Panc1 (cell line): Measurements from ENCODE around the gene RAB7A. TPM values are rescaled to one million over a fixed set of nuclear protein-coding genes. Genes with fewer than 3 reads are reported as not detected.
A peak's percentile ranks its signal among the peaks of the same experiment; 100 is the strongest.

Experiments
- ATAC-seq: fragments of 200-7000 bp; cut with Tn5 transposase; 2 replicates; pipeline ENCODE4 v1.9.1; 2020; ENCODE audit warnings: mild to moderate bottlenecking, moderate library complexity
- BruUV-seq: library from RNA; stranded (reverse); fragments of 400-500 nt; replicated peaks from 2 replicates; lab custom pipeline; 2021; lab: Mats Ljungman, UMichigan
- CTCF ChIA-PET: fragments of 300-600 bp; sonication (Branson Sonifier 250); formaldehyde crosslinking; loops from one replicate; lab custom pipeline; 2022; ENCODE audit warnings: antibody characterized with exemption; lab: Charles Lee
- POLR2A ChIA-PET: fragments of 300-600 bp; sonication (Branson Sonifier 250); formaldehyde crosslinking; loops from one replicate; lab custom pipeline; 2022; ENCODE audit warnings: antibody characterized with exemption; lab: Charles Lee
- DNase-seq: peaks from one replicate; pipeline ENCODE4 v3.0.0-alpha.2; 2010; ENCODE audit warnings: low read depth, low spot score
- H3K27ac ChIP-seq: 2 replicates; pipeline ENCODE4 v1.5.1; 2011; ENCODE audit warnings: mild to moderate bottlenecking, low read length, inconsistent platforms
- H3K27me3 ChIP-seq: fragments of 200-500 bp; sonication (Bioruptor generic); 2 replicates; pipeline ENCODE4 v1.6.0; 2014; ENCODE audit warnings: low read length, inconsistent platforms; ENCODE audit not compliant: control insufficient read depth, insufficient read depth
- H3K36me3 ChIP-seq: fragments of 200-500 bp; sonication (Bioruptor generic); 2 replicates; pipeline ENCODE4 v1.5.1; 2014; ENCODE audit warnings: inconsistent platforms, mild to moderate bottlenecking, low read length, moderate library complexity; ENCODE audit not compliant: control insufficient read depth, insufficient read depth
- H3K4me1 ChIP-seq: 2 replicates; pipeline ENCODE4 v1.5.1; 2011; ENCODE audit warnings: inconsistent platforms, mild to moderate bottlenecking, low read length, moderate library complexity; ENCODE audit not compliant: control insufficient read depth, insufficient read depth
- H3K4me3 ChIP-seq, 2 experiments: 2 replicates each; pipeline ENCODE4 v1.5.1; 2011 to 2012; ENCODE audit warnings: low read depth in 2 of 2, low read length in 2 of 2, mild to moderate bottlenecking in 2 of 2, inconsistent platforms in 1 of 2, moderate library complexity in 1 of 2
- H3K9me3 ChIP-seq: fragments of 200-500 bp; sonication (Bioruptor generic); 2 replicates; pipeline ENCODE4 v1.5.1; 2014; ENCODE audit warnings: low read depth, mild to moderate bottlenecking, inconsistent platforms, low read length, moderate library complexity; ENCODE audit not compliant: control insufficient read depth, insufficient read depth
- CTCF ChIP-seq: fragments of 450-650 bp; IDR thresholded peaks from 2 replicates; pipeline ENCODE4 v1.5.1; 2017; ENCODE audit warnings: mild to moderate bottlenecking
- POLR2AphosphoS5 ChIP-seq: IDR thresholded peaks from 2 replicates; pipeline ENCODE4 v1.6.1; 2012; ENCODE audit warnings: mild to moderate bottlenecking, low read depth, low read length, moderate library complexity
- SIN3A ChIP-seq: IDR thresholded peaks from 2 replicates; pipeline ENCODE4 v1.6.1; 2012; ENCODE audit warnings: low read depth, mild to moderate bottlenecking, low read length, moderate library complexity, borderline replicate concordance; ENCODE audit not compliant: insufficient read depth
- TCF7L2 ChIP-seq: IDR thresholded peaks from 2 replicates; pipeline ENCODE4 v1.6.1; 2011; ENCODE audit warnings: mild to moderate bottlenecking, low read depth, low read length, inconsistent platforms
- in situ Hi-C: cut with HindIII; loops from 2 replicates; pipeline ENCODE4 v1.10.0; 2016; ENCODE audit warnings: low sequenced_read_pairs, low pct_unique_long_range_greater_than_20kb
- intact Hi-C: fragments of 100-400 bp; cut with micrococcal nuclease; formaldehyde crosslinking; loops from one replicate; pipeline ENCODE4 v1.10.0; 2022; ENCODE audit not compliant: unreplicated experiment
- total RNA-seq: library from RNA; stranded (reverse); gene quantifications from one replicate; pipeline ENCODE4 v1.2.1, GENCODE V29; 2021; ENCODE audit not compliant: unreplicated experiment
- TF ChIP-seq, protein P1 (sequence below), 2 experiments: IDR thresholded peaks; 2 replicates each; pipeline ENCODE4 v1.6.1; 2011 to 2012; ENCODE audit warnings: low read depth in 2 of 2, control low read depth in 1 of 2, low read length in 1 of 2, mild to moderate bottlenecking in 1 of 2, moderate library complexity in 1 of 2; ENCODE audit not compliant: insufficient read depth in 1 of 2

RAB7A gene
- total RNA-seq, 1 experiment from 2014 or later = 386 TPM

- Histone ChIP-seq H3K27me3 (no peaks in the 10 kb centered on the region), H3K9me3 (no peaks in the 10 kb centered on the region), H3K27ac (no peak overlapping the region), H3K4me3 (no peak overlapping the region), H3K4me1 (no peaks in the 10 kb centered on the region), H3K36me3 (no peaks in the 10 kb centered on the region)
- ATAC-seq = peak; percentile 41
- TF ChIP-seq POLR2AphosphoS5 = no peak
- TF ChIP-seq SIN3A = no peak
- TF ChIP-seq CTCF = no peak
- TF ChIP-seq, protein P1, sequence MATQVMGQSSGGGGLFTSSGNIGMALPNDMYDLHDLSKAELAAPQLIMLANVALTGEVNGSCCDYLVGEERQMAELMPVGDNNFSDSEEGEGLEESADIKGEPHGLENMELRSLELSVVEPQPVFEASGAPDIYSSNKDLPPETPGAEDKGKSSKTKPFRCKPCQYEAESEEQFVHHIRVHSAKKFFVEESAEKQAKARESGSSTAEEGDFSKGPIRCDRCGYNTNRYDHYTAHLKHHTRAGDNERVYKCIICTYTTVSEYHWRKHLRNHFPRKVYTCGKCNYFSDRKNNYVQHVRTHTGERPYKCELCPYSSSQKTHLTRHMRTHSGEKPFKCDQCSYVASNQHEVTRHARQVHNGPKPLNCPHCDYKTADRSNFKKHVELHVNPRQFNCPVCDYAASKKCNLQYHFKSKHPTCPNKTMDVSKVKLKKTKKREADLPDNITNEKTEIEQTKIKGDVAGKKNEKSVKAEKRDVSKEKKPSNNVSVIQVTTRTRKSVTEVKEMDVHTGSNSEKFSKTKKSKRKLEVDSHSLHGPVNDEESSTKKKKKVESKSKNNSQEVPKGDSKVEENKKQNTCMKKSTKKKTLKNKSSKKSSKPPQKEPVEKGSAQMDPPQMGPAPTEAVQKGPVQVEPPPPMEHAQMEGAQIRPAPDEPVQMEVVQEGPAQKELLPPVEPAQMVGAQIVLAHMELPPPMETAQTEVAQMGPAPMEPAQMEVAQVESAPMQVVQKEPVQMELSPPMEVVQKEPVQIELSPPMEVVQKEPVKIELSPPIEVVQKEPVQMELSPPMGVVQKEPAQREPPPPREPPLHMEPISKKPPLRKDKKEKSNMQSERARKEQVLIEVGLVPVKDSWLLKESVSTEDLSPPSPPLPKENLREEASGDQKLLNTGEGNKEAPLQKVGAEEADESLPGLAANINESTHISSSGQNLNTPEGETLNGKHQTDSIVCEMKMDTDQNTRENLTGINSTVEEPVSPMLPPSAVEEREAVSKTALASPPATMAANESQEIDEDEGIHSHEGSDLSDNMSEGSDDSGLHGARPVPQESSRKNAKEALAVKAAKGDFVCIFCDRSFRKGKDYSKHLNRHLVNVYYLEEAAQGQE (IDR thresholded peaks at IDR 0.05; ENCODE audit: insufficient read depth in 1 of 2, low read depth in 2 of 2, low read length in 1 of 2) = no peak
- no peak for TF ChIP-seq TCF7L2
- POLR2A ChIA-PET = no interaction called here
- no peak for DNase-seq
- intact Hi-C loops (no loop called here), in situ Hi-C loops (no loop called here)
- CTCF ChIA-PET = no interaction called here
- no TSS peak for BruUV-seq
Measured at GRCh38 chr3:128823631-128824030, 97.6 kb downstream of the RAB7A start.

- Histone ChIP-seq H3K4me1 (no peaks in the 10 kb centered on the region), H3K27me3 (no peaks in the 10 kb centered on the region), H3K9me3 (no peaks in the 10 kb centered on the region), H3K4me3 (no peak overlapping the region), H3K36me3 (no peaks in the 10 kb centered on the region), H3K27ac (no peak overlapping the region)
- ChIA-PET POLR2A (no interaction called here), CTCF (no interaction called here)
- no TSS peak for BruUV-seq
- intact Hi-C loops (no loop called here), in situ Hi-C loops (no loop called here)
- DNase-seq (no peak), ATAC-seq (peak; percentile 51)
- TF ChIP-seq POLR2AphosphoS5 (0 out of 2 replicates have a peak, but pooled peaks have one; percentile 7), TCF7L2 (no peak)
Measured at GRCh38 chr3:128824132-128824850, 98.3 kb downstream of the RAB7A start.

GRCh38 chr3:128825117-128825725 lies 99.2 kb downstream of the RAB7A start:
- no peaks in the 10 kb centered on the region for H3K27me3 ChIP-seq
- TF ChIP-seq SIN3A (no peak), CTCF (no peak), POLR2AphosphoS5 (no peak), TCF7L2 (no peak)
- TF ChIP-seq, protein P1 (IDR thresholded peaks at IDR 0.05; ENCODE audit: insufficient read depth in 1 of 2, low read depth in 2 of 2, low read length in 1 of 2) = no peak
- H3K9me3 ChIP-seq = no peaks in the 10 kb centered on the region
- intact Hi-C loops = no loop called here
- H3K4me3 ChIP-seq = no peak overlapping the region
- no TSS peak for BruUV-seq
- DNase-seq = no peak
- in situ Hi-C loops = no loop called here
- CTCF ChIA-PET = no interaction called here
- H3K36me3 ChIP-seq = no peaks in the 10 kb centered on the region
- no peaks in the 10 kb centered on the region for H3K4me1 ChIP-seq
- POLR2A ChIA-PET = no interaction called here
- no peak for ATAC-seq
- H3K27ac ChIP-seq = no peak overlapping the region
